Caco-2 (cell line): ENCODE data around the gene FAM3A. TPM values are rescaled to one million over a fixed set of nuclear protein-coding genes. Genes with fewer than 3 reads are reported as not detected.

Experiments
- BruUV-seq: library from RNA; stranded (reverse); fragments of 400-500 nt; replicated peaks from 2 replicates; lab custom pipeline; 2021; lab: Mats Ljungman, UMichigan
- CTCF ChIA-PET: fragments of 300-600 bp; sonication (Branson Sonifier 250); formaldehyde crosslinking; loops from one replicate; lab custom pipeline; 2022; ENCODE audit warnings: antibody characterized with exemption; lab: Charles Lee
- POLR2A ChIA-PET: fragments of 300-600 bp; sonication (Branson Sonifier 250); formaldehyde crosslinking; loops from one replicate; lab custom pipeline; 2022; ENCODE audit warnings: antibody characterized with exemption; lab: Charles Lee
- DNase-seq, 2 experiments: peaks; one replicate each; pipeline versions ENCODE4 v3.0.0 to v3.0.0-alpha.2; 2020 to 2022
- H3K27me3 ChIP-seq: replicated peaks from 2 replicates; pipeline ENCODE4 v1.6.0; 2011; ENCODE audit warnings: low read length; ENCODE audit not compliant: control insufficient read depth, insufficient read depth
- H3K36me3 ChIP-seq: 2 replicates; pipeline ENCODE4 v1.5.1; 2011; ENCODE audit warnings: low read length; ENCODE audit not compliant: control insufficient read depth, insufficient read depth
- H3K4me1 ChIP-seq: fragments of 250-450 bp; sonication (Bioruptor Pico); 2 replicates; pipeline ENCODE4 v1.5.1; 2020; ENCODE audit warnings: mild to moderate bottlenecking
- H3K4me3 ChIP-seq: 2 replicates; pipeline ENCODE4 v1.5.1; 2011; ENCODE audit warnings: low read depth, mild to moderate bottlenecking, control low read depth, low read length
- H3K9me3 ChIP-seq: fragments of 250-450 bp; sonication (Bioruptor Pico); 2 replicates; pipeline ENCODE4 v1.5.1; 2020; ENCODE audit warnings: mild to moderate bottlenecking, moderate library complexity
- H3K27ac Mint-ChIP-seq: one replicate; pipeline ENCODE4 v1.8.0; 2022; ENCODE audit warnings: mixed read lengths; ENCODE audit not compliant: unreplicated experiment
- H3K27me3 Mint-ChIP-seq: one replicate; pipeline ENCODE4 v1.8.0; 2022; ENCODE audit warnings: mixed read lengths; ENCODE audit not compliant: insufficient read depth, unreplicated experiment
- H3K36me3 Mint-ChIP-seq: one replicate; pipeline ENCODE4 v1.8.0; 2022; ENCODE audit warnings: mild to moderate bottlenecking, mixed read lengths; ENCODE audit not compliant: insufficient read depth, unreplicated experiment
- H3K4me1 Mint-ChIP-seq: one replicate; pipeline ENCODE4 v1.8.0; 2022; ENCODE audit warnings: low read depth, mixed read lengths; ENCODE audit not compliant: unreplicated experiment
- H3K4me3 Mint-ChIP-seq: one replicate; pipeline ENCODE4 v1.8.0; 2022; ENCODE audit warnings: mild to moderate bottlenecking, moderate library complexity, mixed read lengths; ENCODE audit not compliant: unreplicated experiment
- H3K9me3 Mint-ChIP-seq: one replicate; pipeline ENCODE4 v1.8.0; 2022; ENCODE audit warnings: mixed read lengths; ENCODE audit not compliant: unreplicated experiment
- intact Hi-C: fragments of 100-400 bp; cut with micrococcal nuclease; formaldehyde crosslinking; loops from one replicate; pipeline ENCODE4 v1.10.0; 2022; ENCODE audit not compliant: unreplicated experiment
- total RNA-seq: library from RNA; stranded (reverse); gene quantifications from 2 replicates; pipeline ENCODE4 v1.2.3, GENCODE V29; 2022
- TF ChIP-seq, protein P1 (sequence below), 2 experiments: fragments of 200-600 bp in 1 of 2; IDR thresholded peaks; 1 replicate in 1 of 2; 2 replicates in 1 of 2; pipeline versions ENCODE4 v1.5.1 to v1.8.0; 2011 to 2022; ENCODE audit warnings: antibody characterized with exemption in 1 of 2, control low read depth in 1 of 2, inconsistent platforms in 1 of 2, low read depth in 1 of 2, low read length in 1 of 2, mild to moderate bottlenecking in 1 of 2, moderate library complexity in 1 of 2; ENCODE audit not compliant: insufficient read depth in 1 of 2, severe bottlenecking in 1 of 2, unreplicated experiment in 1 of 2

The FAM3A gene
- total RNA-seq, 1 experiment from 2014 or later = 27.3 TPM

DNA sequence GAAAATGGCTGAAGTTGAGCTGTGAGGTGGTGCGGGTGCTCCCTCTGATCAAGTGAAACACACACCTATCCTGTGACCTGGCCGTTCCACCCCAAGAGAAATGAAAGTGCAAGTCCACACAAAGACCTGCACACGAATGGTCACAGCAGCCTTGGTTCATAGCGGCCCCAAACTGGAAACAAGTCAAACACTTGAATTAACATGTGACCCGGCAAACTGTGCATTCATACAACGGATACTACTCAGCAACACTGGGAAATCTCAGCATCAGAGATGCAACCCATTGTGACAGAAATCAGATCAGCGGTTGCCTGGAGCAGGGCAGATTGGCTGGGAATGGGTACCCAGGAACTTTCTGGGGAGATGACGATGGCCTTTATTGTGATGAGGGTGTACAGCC is 23.0 kb upstream of the FAM3A start:
- no TSS peak for BruUV-seq
- H3K27me3 Mint-ChIP-seq = no peaks in the 10 kb centered on the region
- no peak overlapping the region for H3K27ac Mint-ChIP-seq
- no peak overlapping the region for H3K4me3 Mint-ChIP-seq
- ChIA-PET POLR2A (no interaction called here), CTCF (no interaction called here)
- H3K36me3 ChIP-seq = no peaks in the 10 kb centered on the region
- TF ChIP-seq, protein P1, sequence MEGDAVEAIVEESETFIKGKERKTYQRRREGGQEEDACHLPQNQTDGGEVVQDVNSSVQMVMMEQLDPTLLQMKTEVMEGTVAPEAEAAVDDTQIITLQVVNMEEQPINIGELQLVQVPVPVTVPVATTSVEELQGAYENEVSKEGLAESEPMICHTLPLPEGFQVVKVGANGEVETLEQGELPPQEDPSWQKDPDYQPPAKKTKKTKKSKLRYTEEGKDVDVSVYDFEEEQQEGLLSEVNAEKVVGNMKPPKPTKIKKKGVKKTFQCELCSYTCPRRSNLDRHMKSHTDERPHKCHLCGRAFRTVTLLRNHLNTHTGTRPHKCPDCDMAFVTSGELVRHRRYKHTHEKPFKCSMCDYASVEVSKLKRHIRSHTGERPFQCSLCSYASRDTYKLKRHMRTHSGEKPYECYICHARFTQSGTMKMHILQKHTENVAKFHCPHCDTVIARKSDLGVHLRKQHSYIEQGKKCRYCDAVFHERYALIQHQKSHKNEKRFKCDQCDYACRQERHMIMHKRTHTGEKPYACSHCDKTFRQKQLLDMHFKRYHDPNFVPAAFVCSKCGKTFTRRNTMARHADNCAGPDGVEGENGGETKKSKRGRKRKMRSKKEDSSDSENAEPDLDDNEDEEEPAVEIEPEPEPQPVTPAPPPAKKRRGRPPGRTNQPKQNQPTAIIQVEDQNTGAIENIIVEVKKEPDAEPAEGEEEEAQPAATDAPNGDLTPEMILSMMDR (IDR thresholded peaks at IDR 0.05; ENCODE audit: insufficient read depth in 1 of 2, low read depth in 1 of 2, low read length in 1 of 2, severe bottlenecking in 1 of 2, unreplicated experiment in 1 of 2) = no peak
- no peaks in the 10 kb centered on the region for H3K27me3 ChIP-seq
- no peak overlapping the region for H3K4me3 ChIP-seq
- peaks cover 19% of the 10 kb centered on the region for H3K36me3 Mint-ChIP-seq
- no peak for DNase-seq
- no peaks in the 10 kb centered on the region for H3K9me3 ChIP-seq
- H3K9me3 Mint-ChIP-seq = no peaks in the 10 kb centered on the region
- intact Hi-C loops = no loop called here
- no peaks in the 10 kb centered on the region for H3K4me1 Mint-ChIP-seq
- H3K4me1 ChIP-seq = peaks cover 23% of the 10 kb centered on the region

DNA sequence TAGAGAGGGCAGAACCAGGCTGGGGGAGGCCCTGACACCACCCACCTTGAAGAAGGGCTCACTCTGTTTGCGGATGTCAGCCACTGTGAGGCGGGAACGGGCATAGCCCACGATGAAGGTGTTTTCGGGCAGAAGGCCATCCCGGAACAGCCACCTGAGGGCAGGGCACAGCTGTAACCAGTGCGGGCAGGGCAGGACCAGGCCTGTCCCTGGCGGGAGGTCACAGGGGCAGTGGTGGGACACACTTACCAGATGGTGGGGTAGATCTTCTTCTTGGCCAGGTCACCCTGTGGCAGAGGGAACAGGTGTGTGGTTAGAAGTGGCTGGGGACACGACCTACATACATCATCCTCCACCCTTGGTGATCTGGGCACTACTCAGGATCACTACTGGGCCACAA is 19.9 kb upstream of the FAM3A start:
- intact Hi-C loops = loop anchor here (2.0 kb wide), 1 partner anchor 45 kb away; the partner anchor contains the start of gene SLC10A3
- H3K9me3 Mint-ChIP-seq = no peaks in the 10 kb centered on the region
- TF ChIP-seq, protein P1 (IDR thresholded peaks at IDR 0.05; ENCODE audit: insufficient read depth in 1 of 2, low read depth in 1 of 2, low read length in 1 of 2, severe bottlenecking in 1 of 2, unreplicated experiment in 1 of 2) = no peak
- ChIA-PET CTCF (interaction anchor here (1.6 kb wide), 1 partner anchor 163 kb away, joined by 4 read pairs; no protein-coding TSS in a partner anchor), POLR2A (no interaction called here)
- Histone ChIP-seq H3K4me3 (no peak overlapping the region), H3K4me1 (peaks cover 8% of the 10 kb centered on the region; the same call in 1 of the 2 replicates), H3K9me3 (no peaks in the 10 kb centered on the region), H3K36me3 (peaks cover 5% of the 10 kb centered on the region; the same call in 1 of the 2 replicates), H3K27me3 (no peaks in the 10 kb centered on the region)
- peaks cover 18% of the 10 kb centered on the region for H3K36me3 Mint-ChIP-seq
- H3K27me3 Mint-ChIP-seq = no peaks in the 10 kb centered on the region
- no peak for DNase-seq
- no peaks in the 10 kb centered on the region for H3K4me1 Mint-ChIP-seq
- H3K27ac Mint-ChIP-seq = no peak overlapping the region
- no TSS peak for BruUV-seq
- H3K4me3 Mint-ChIP-seq = no peak overlapping the region

GRCh38 chrX:154534526-154535322 is 18.7 kb upstream of the FAM3A start:
- no peaks in the 10 kb centered on the region for H3K9me3 Mint-ChIP-seq
- CTCF ChIA-PET = no interaction called here
- POLR2A ChIA-PET = no interaction called here
- TF ChIP-seq, protein P1 (IDR thresholded peaks at IDR 0.05; ENCODE audit: insufficient read depth in 1 of 2, low read depth in 1 of 2, low read length in 1 of 2, severe bottlenecking in 1 of 2, unreplicated experiment in 1 of 2) = peak; percentile 91 to 94
- no TSS peak for BruUV-seq
- Histone ChIP-seq H3K36me3 (peaks cover 5% of the 10 kb centered on the region; the same call in 1 of the 2 replicates), H3K27me3 (no peaks in the 10 kb centered on the region), H3K4me1 (peaks cover 5% of the 10 kb centered on the region; the same call in 1 of the 2 replicates), H3K4me3 (no peak overlapping the region), H3K9me3 (no peaks in the 10 kb centered on the region)
- H3K4me3 Mint-ChIP-seq = no peak overlapping the region
- no peak overlapping the region for H3K27ac Mint-ChIP-seq
- no peaks in the 10 kb centered on the region for H3K4me1 Mint-ChIP-seq
- DNase-seq = peak; percentile 78 to 87
- H3K27me3 Mint-ChIP-seq = no peaks in the 10 kb centered on the region
- peaks cover 19% of the 10 kb centered on the region for H3K36me3 Mint-ChIP-seq
- intact Hi-C loops = loop anchor here (1.0 to 2.0 kb wide), 2 partner anchors 44 to 161 kb away; partner anchors contain the start of gene SLC10A3
